ENCODE data around the gene ABCF1.

The ABCF1 gene

GRCh38 chr6:30640481-30640880, 69.2 kb downstream of the ABCF1 start:
- no peak for DNase-seq (ENCODE audit: low read depth)
- no peak for TF ChIP-seq MAX (IDR thresholded peaks at IDR 0.05; ENCODE audit: low read depth, low read length)
- TF ChIP-seq POLR2A (IDR thresholded peaks at IDR 0.05; ENCODE audit: extremely low read depth, insufficient read length): no peak
- TF ChIP-seq, protein P1, sequence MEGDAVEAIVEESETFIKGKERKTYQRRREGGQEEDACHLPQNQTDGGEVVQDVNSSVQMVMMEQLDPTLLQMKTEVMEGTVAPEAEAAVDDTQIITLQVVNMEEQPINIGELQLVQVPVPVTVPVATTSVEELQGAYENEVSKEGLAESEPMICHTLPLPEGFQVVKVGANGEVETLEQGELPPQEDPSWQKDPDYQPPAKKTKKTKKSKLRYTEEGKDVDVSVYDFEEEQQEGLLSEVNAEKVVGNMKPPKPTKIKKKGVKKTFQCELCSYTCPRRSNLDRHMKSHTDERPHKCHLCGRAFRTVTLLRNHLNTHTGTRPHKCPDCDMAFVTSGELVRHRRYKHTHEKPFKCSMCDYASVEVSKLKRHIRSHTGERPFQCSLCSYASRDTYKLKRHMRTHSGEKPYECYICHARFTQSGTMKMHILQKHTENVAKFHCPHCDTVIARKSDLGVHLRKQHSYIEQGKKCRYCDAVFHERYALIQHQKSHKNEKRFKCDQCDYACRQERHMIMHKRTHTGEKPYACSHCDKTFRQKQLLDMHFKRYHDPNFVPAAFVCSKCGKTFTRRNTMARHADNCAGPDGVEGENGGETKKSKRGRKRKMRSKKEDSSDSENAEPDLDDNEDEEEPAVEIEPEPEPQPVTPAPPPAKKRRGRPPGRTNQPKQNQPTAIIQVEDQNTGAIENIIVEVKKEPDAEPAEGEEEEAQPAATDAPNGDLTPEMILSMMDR (IDR thresholded peaks at IDR 0.05; ENCODE audit: low read depth, low read length): no peak
- no peak for TF ChIP-seq MYC (IDR thresholded peaks at IDR 0.05; ENCODE audit: low read depth, low read length)
- H3K4me3 ChIP-seq (ENCODE audit: low read depth, low read length): no peak overlapping the region

- TF ChIP-seq MAX (IDR thresholded peaks at IDR 0.05; ENCODE audit: low read depth, low read length): no peak
- no peak for TF ChIP-seq POLR2A (IDR thresholded peaks at IDR 0.05; ENCODE audit: extremely low read depth, insufficient read length)
- TF ChIP-seq, protein P1 (IDR thresholded peaks at IDR 0.05; ENCODE audit: low read depth, low read length): no peak
- no peak for TF ChIP-seq MYC (IDR thresholded peaks at IDR 0.05; ENCODE audit: low read depth, low read length)
- no peak overlapping the region for H3K4me3 ChIP-seq (ENCODE audit: low read depth, low read length)
- no peak for DNase-seq (ENCODE audit: low read depth)
These were observed 69.8 kb downstream of the ABCF1 start for GRCh38 chr6:30641048-30641447.

All from NB4 (cell line).